K562 (cell line): ENCODE measurements around the gene NECTIN2. TPM values are rescaled to one million over a fixed set of nuclear protein-coding genes. Genes with fewer than 3 reads are reported as not detected.

Experiments
- CHD4 ChIP-seq: fragments of 200-600 bp; sonication (generic); IDR thresholded peaks from 3 replicates; pipeline ENCODE4 v1.6.1; 2012; ENCODE audit warnings: low read depth, mild to moderate bottlenecking, mixed read lengths, low read length, inconsistent platforms; ENCODE audit not compliant: insufficient read depth, insufficient replicate concordance, poor library complexity, severe bottlenecking
- CREB3L1 ChIP-seq: fragments of 450-650 bp; IDR thresholded peaks from 2 replicates; pipeline ENCODE4 v1.6.1; 2014; ENCODE audit warnings: low read depth, mild to moderate bottlenecking, moderate library complexity, borderline replicate concordance
- ILK ChIP-seq: fragments of 450-650 bp; IDR thresholded peaks from 2 replicates; pipeline ENCODE4 v1.6.1; 2016; ENCODE audit warnings: missing genetic modification characterization, low read depth, mild to moderate bottlenecking, missing compliant biosample characterization, moderate library complexity, borderline replicate concordance
- KDM4B ChIP-seq, 2 experiments: fragments of 450-650 bp in 1 of 2; sonication (generic) in 1 of 2; IDR thresholded peaks; 2 replicates each; pipeline ENCODE4 v1.6.1; 2016 to 2017; ENCODE audit warnings: borderline replicate concordance in 2 of 2, antibody characterized with exemption in 1 of 2, low read depth in 1 of 2, mild to moderate bottlenecking in 1 of 2
- MAZ ChIP-seq, 2 experiments: fragments of 450-650 bp in 1 of 2; sonication (generic) in 1 of 2; formaldehyde crosslinking; IDR thresholded peaks in 1 of 2; conservative IDR thresholded peaks in 1 of 2; 2 replicates each; pipeline versions ENCODE4 v1.4.0 to v1.5.0; 2020; ENCODE audit warnings: mild to moderate bottlenecking in 1 of 2, missing genetic modification reagents in 1 of 2
- polyA plus RNA-seq, 8 experiments: library from polyadenylated mRNA; depleted of rRNA in 4 of 8; stranded (reverse) in 5 of 8; unstranded in 3 of 8; fragments of >200 nt; fragmentation: Nextera tagmentation in 2 of 8; fragmentation: Illumina TruSeq in 1 of 8; extraction: Ambion mirVana in 2 of 8; extraction: Trizol in 1 of 8; gene quantifications; 2 replicates each; pipeline versions ENCODE4 v1.2.1 to v1.2.3, GENCODE V29; 2011 to 2014; ENCODE audit warnings: inconsistent platforms in 1 of 8, missing spikeins in 1 of 8
- total RNA-seq, 7 experiments: library from RNA; depleted of rRNA in 6 of 7; stranded (reverse); fragments of >200 nt in 6 of 7; fragmentation: Illumina TruSeq in 2 of 7; extraction: Trizol in 2 of 7; gene quantifications; 2 replicates each; pipeline versions ENCODE4 v1.2.1 to v1.2.3, GENCODE V29; 2011 to 2021; ENCODE audit warnings: low replicate concordance in 1 of 7
- TF ChIP-seq, protein P1 (sequence below), 2 experiments: fragments of 450-650 bp in 1 of 2; sonication (generic) in 1 of 2; formaldehyde crosslinking in 1 of 2; IDR thresholded peaks; 2 replicates each; pipeline versions ENCODE4 v1.7.1 to v1.9.0; 2016 to 2022; ENCODE audit warnings: inconsistent platforms in 1 of 2, mild to moderate bottlenecking in 1 of 2, missing genetic modification reagents in 1 of 2
- TF ChIP-seq, protein P2 (sequence below), 3 experiments: fragments of 200-800 bp in 1 of 3; fragments of 250-450 bp in 1 of 3; fragments of 450-650 bp in 1 of 3; sonication (Bioruptor Pico) in 1 of 3; sonication (Bioruptor generic) in 1 of 3; formaldehyde crosslinking in 1 of 3; IDR thresholded peaks; 2 replicates each; pipeline versions ENCODE4 v1.6.1 to v1.8.0; 2016 to 2022; ENCODE audit warnings: mild to moderate bottlenecking in 2 of 3, missing genetic modification characterization in 2 of 3, missing compliant biosample characterization in 1 of 3, moderate library complexity in 1 of 3
- TF ChIP-seq, protein P3 (sequence below): fragments of 250-450 bp; sonication (Bioruptor Pico); IDR thresholded peaks from 2 replicates; pipeline ENCODE4 v1.8.0; 2022; ENCODE audit warnings: moderate library complexity, mild to moderate bottlenecking, inconsistent platforms

The NECTIN2 gene
- total and polyA plus RNA-seq, 9 of the 15 experiments (the other 6 are each of a cell fraction or from before 2014, with no cell fraction given) = 3.9 to 94.9 (median 34.9) TPM

GRCh38 chr19:44847144-44848035 is 1.3 kb downstream of the NECTIN2 start (continued):
- TF ChIP-seq, protein P1, sequence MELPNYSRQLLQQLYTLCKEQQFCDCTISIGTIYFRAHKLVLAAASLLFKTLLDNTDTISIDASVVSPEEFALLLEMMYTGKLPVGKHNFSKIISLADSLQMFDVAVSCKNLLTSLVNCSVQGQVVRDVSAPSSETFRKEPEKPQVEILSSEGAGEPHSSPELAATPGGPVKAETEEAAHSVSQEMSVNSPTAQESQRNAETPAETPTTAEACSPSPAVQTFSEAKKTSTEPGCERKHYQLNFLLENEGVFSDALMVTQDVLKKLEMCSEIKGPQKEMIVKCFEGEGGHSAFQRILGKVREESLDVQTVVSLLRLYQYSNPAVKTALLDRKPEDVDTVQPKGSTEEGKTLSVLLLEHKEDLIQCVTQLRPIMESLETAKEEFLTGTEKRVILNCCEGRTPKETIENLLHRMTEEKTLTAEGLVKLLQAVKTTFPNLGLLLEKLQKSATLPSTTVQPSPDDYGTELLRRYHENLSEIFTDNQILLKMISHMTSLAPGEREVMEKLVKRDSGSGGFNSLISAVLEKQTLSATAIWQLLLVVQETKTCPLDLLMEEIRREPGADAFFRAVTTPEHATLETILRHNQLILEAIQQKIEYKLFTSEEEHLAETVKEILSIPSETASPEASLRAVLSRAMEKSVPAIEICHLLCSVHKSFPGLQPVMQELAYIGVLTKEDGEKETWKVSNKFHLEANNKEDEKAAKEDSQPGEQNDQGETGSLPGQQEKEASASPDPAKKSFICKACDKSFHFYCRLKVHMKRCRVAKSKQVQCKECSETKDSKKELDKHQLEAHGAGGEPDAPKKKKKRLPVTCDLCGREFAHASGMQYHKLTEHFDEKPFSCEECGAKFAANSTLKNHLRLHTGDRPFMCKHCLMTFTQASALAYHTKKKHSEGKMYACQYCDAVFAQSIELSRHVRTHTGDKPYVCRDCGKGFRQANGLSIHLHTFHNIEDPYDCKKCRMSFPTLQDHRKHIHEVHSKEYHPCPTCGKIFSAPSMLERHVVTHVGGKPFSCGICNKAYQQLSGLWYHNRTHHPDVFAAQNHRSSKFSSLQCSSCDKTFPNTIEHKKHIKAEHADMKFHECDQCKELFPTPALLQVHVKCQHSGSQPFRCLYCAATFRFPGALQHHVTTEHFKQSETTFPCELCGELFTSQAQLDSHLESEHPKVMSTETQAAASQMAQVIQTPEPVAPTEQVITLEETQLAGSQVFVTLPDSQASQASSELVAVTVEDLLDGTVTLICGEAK (IDR thresholded peaks at IDR 0.05) = 0 out of 2 replicates have a peak, but pooled peaks have one; percentile 50
- TF ChIP-seq, protein P1 (CRISPR knock-in tag; IDR thresholded peaks at IDR 0.05) = no peak
- TF ChIP-seq, protein P2, sequence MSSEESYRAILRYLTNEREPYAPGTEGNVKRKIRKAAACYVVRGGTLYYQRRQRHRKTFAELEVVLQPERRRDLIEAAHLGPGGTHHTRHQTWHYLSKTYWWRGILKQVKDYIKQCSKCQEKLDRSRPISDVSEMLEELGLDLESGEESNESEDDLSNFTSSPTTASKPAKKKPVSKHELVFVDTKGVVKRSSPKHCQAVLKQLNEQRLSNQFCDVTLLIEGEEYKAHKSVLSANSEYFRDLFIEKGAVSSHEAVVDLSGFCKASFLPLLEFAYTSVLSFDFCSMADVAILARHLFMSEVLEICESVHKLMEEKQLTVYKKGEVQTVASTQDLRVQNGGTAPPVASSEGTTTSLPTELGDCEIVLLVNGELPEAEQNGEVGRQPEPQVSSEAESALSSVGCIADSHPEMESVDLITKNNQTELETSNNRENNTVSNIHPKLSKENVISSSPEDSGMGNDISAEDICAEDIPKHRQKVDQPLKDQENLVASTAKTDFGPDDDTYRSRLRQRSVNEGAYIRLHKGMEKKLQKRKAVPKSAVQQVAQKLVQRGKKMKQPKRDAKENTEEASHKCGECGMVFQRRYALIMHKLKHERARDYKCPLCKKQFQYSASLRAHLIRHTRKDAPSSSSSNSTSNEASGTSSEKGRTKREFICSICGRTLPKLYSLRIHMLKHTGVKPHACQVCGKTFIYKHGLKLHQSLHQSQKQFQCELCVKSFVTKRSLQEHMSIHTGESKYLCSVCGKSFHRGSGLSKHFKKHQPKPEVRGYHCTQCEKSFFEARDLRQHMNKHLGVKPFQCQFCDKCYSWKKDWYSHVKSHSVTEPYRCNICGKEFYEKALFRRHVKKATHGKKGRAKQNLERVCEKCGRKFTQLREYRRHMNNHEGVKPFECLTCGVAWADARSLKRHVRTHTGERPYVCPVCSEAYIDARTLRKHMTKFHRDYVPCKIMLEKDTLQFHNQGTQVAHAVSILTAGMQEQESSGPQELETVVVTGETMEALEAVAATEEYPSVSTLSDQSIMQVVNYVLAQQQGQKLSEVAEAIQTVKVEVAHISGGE (CRISPR knock-in tag; IDR thresholded peaks at IDR 0.05) = peak in 1 of 3 experiments; percentile 67; a peak in 1 of 6 replicates
- no peak for TF ChIP-seq ILK (tag)
- TF ChIP-seq MAZ (CRISPR knock-in tag; conservative IDR thresholded peaks at IDR 0.05 in 1 of 2, IDR thresholded peaks at IDR 0.05 in 1 of 2) = peak; percentile 77 to 82
- TF ChIP-seq CHD4 = peak; percentile 36
- TF ChIP-seq, protein P3, sequence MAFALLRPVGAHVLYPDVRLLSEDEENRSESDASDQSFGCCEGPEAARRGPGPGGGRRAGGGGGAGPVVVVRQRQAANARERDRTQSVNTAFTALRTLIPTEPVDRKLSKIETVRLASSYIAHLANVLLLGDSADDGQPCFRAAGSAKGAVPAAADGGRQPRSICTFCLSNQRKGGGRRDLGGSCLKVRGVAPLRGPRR (CRISPR knock-in tag) = no peak
- TF ChIP-seq CREB3L1 = peak; percentile 53; the same call in 1 of the 2 replicates
- TF ChIP-seq KDM4B (IDR thresholded peaks at IDR 0.05; ENCODE audit: borderline replicate concordance in 2 of 2, low read depth in 1 of 2) = no peak
